Kidney tubule cell (primary cell): Measurements from ENCODE around the gene MROH2B.
A peak's percentile ranks its signal among the peaks of the same experiment; 100 is the strongest.
"Not testable (repeated sequence)": the region's sequence is repeated elsewhere in the genome, so short reads cannot be mapped to it uniquely, and the experiment has no call there.

Experiments
- DNase-seq: peaks from one replicate; pipeline ENCODE4 v3.0.0-alpha.2; 2018; ENCODE audit warnings: low spot score

MROH2B gene

DNA sequence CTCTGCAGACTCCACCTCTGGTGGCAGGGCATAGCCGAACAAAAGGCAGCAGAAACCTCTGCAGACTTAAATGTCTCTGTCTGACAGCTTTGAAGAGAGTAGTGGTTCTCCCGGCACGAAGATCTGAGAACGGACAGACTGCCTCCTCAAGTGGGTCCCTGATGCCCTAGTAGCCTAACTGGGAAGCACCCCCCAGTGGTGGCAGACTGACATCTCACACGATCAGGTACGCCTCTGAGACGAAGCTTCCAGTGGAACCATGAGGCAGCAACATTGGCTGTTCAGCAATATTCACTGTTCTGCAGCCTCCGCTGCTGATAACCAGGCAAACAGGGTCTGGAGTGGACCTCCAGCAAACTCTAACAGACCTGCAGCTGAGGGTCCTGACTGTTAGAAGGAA, 48.5 kb downstream of the MROH2B start:
- not testable (repeated sequence) for DNase-seq

DNA sequence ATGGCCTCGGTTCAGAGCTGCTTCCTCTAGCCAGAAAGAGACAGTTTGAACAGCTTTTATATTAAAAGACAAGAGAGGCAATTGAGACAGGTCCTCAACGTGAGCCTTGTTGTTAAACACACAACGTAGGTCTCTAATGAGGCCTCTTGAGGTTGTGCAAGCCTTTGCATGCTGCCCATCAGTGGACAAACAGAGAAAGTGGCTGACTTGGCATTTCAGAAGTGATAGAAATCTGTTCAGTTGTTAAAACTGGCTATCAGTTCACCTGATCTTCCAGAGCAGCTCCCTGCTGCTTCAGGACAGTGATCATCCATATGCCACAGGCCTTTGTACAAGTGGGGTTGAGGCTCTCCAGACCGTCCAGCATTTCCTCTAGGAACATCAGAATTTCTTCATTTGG, 58.8 kb downstream of the MROH2B start:
- DNase-seq = no peak

DNA sequence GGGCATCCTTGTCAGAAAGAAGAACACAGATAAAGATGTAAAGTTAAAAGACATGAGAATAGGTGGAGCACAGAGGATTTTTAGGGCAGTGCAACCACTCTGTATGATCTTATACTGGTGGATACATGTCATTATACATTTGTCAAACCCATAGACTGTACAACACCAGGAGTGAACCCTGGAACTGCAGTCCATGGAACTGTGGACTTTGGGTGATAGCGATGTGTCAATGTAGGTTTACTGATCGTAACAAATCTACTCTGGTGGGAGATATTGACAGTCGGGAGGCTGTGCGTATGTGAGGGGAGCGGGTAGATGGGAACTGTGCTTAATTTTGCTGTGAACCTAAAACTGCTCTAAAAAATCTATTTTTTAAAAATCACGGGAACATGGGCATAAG, 60.6 kb downstream of the MROH2B start:
- no peak for DNase-seq

DNA sequence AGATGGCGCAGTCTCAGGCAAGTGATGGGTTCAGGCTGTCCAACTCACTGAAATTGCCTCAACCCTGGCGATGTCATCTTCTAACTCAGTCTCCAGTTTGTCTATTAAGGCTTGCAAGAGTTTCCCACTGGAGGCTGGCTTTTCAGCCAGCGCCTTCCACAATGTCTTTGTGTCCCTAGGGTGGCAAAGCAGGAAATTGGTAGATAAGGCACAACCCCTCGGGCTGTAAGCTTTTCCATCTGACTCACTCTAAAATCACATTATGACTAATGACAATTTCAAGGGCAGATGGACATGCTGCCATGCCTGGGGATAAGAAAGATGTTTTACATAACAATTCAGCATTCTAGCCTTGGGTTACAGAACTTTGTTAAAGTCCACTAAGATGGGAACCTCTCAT, 61.9 kb downstream of the MROH2B start:
- DNase-seq = peak; percentile 87

DNA sequence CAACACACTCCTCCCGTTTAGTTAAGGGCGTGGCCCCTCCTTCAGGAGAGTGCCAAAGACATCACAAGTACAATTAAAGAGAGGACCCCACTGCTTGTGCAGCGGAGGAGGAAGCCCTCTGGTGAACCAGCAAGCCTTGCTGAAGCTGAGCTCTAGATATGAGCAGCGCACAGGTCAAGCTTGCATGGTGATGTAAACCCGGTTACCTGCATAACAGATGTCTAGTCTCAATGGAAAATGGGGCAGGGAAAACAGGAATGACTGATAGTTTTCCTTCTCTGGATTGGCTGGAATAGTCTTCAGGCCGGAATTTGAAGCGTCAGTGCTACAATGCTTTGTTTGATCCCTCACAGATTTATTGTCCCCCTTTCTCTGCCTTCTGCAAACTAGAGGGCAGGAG, 66.2 kb downstream of the MROH2B start:
- DNase-seq = no peak

DNA sequence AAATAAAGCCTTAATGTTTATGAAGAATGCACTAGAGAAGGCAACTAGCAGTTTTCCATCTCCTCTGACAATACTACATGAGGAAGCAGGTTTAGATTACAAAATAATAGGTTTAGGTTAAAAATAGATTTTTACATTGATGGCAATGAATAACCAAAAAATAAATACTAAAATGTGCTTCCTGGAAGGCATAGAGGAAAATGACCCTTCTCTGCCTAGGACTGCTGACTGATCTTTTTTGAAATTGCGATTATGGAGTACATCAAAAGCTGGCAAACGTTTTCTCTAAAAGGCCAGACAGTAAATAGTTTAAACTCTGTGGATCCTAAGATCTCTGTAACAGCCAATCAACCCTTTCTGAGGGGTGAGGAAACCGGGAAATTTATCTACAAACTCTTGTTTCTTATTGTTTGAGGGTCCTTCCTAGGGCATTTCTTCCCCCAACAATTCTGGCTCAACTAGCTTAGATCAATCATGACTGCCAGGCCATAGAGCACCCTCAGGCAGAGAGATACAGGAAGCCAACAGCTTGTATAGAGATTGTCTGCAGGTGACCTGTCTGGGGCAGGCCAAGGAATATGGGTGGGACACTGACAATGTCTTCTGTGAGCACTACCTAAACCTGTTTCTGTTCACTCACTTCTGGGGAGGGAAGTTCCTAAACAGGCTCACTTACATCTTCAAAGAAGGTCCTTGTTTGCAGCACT, 67.3 kb downstream of the MROH2B start:
- DNase-seq = no peak

DNA sequence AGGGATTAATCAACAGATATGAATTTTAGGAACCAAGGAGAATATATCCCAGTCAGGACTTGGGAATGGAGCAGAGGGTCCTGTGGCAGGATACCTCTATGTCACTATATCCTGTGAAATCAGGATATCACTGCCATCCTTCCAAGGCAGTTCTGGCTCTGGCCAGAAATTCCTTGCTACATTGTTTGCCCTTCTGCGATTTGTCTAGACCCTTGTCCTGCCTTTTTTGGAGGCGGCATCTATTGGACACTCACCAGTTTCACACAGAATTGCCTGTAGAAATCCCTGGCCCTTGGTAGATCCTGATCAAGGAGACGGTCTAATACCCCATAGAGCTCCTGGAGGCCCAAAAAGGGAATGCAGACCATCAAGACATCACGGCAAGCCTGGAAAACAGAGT, 71.2 kb downstream of the MROH2B start:
- DNase-seq = no peak

DNA sequence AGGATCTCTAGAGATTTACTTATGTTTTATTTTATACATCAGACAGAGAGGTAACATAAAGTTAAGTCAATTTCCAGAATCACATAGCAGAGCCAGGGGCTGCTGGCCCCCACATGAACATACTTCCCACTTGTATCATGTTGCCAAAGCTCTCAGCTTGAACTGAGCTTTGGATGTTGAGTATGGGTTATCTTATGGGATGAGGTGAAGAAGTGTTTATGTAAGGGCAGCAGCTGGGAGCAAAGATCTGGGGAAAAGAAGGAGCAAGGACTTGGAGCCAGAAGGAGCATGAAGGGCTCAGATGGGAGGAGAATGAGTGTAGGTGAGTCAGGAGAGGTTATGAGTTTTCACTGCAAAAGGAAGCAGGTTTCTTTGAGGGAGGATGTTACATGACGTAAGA, 72.0 kb downstream of the MROH2B start:
- DNase-seq = no peak

DNA sequence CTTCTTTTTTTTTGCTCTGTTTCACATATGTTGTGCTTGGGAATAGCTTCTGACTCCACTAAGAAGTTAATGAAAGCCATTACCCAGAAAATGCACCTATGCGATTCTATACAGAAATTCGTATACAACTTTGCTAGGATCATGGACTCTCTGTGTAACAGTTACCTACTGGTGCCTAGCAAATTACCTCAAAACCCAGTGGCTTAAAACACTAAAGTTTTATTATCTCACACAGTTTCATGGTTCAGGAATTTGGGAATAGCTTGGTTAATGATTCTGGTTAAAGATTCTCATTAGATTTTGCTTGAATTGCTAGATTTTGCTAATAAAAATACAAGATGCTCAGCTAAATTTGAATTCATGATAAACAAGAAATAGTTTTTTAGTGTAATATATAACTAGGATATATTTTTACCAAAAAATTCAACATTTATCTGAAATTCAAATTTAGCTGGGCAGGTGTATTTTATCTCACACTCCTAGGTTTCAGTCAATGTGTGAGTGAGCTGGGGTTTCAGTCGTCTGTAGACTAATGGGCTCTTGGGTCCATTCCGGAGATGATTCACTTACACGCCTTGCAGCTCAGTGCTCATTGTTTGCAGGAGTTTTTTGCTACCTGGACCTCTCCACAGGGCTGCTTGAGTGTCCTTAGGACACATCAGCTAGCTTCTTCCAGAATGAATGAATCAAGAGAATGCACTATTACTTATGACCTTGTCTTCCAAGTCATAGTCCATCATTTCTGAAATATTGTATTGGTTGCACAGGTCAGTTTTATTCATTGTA, 75.1 kb downstream of the MROH2B start:
- peak; percentile 96 for DNase-seq

DNA sequence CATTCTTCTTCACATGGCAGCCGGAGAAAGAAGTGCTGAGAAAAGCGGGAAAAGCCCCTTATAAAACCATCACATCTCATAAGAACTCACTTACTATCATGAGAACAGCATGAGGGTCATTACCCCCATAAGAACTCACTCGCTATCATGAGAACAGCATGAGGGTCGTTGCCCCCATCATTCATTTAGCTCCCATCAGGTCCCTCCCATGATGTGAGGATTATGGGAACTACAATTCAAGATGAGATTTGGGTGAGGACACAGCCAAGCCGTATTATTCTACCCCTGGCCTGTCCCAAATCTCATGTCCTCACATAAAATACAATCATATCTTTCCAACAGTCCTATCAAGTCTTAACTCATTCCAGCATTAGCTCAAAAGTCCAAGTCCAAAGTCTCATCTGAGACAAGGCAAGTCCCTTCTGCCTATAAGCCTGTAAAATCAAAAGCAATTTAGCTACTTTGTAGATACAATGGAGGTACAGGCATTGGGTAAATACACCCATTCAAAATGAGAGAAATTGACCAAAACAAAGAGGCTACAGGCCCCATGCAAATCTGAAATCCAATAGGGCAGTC, 79.1 kb downstream of the MROH2B start:
- no peak for DNase-seq

DNA sequence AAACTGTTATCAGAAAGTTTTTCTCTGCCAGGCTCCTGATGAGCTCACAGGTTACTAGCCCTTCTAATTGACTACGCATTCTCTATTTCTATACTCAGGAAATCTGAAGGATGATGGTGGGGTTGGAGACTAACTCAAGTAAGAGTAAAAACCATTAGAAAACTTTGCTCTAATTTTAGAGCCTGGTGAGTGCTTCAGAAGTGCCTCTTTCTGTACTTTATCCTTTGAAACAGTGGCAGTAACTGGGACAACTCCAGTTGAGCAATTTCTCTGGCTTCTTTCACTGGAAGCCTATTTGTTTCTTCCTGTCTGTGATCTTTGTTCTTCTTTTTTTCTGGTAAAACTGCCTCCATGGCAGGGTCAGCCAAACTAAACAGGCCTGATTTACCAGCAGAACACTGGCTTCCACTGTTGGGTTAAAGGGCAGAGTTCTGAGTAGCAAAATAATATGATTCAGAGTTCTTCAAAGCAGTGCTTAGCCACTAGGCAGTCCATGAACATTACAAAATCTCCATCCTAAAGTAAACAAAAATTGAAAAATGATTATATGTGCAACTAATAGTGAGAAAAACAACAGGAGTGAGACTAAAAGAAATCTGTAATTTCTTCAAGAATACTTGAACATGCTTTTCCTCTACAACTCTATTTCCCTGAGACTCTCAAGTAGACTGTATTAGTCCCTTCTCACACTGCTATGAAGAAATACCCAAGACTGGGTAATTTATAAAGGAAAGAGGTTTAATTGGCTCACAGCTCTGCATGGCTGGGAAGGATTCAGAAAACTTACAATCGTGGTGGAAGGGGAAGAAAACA, 79.8 kb downstream of the MROH2B start:
- DNase-seq = peak; percentile 7

DNA sequence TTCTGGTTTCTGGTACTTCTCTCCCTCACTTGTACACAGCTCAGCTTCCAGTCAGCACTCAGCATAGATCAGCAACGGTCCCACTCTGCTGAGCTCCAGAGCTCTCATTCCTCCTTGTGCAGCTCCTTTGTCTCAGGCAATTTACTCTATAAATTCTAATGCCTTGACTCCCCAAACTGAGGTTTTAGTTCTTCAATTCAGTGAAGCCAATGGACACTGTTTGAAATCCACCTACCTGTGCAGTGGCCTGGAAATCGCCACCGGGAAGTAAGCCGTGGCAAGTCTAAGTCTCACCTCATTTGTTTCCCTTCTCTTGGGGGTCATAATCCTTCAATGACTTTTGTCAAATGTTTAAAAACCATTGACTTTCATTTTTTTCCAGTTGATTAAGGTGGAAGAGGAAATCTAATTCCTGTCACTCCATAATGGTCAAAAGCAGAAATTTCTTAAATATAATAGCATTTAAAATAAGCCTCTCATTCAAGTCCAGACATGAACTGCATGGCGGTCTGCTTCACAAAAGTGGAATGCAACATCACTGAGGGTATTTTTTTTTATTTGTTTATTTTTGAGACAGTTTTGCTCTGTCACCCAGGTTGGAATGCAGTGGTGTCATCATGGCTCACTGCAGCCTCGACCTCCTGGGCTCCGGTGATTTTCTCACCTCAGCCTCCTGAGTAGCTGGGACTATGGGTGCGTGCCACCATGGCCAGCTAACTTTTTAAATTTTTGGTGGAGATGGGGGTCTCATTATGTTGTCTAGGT, 82.2 kb downstream of the MROH2B start:
- DNase-seq = peak; percentile 87

DNA sequence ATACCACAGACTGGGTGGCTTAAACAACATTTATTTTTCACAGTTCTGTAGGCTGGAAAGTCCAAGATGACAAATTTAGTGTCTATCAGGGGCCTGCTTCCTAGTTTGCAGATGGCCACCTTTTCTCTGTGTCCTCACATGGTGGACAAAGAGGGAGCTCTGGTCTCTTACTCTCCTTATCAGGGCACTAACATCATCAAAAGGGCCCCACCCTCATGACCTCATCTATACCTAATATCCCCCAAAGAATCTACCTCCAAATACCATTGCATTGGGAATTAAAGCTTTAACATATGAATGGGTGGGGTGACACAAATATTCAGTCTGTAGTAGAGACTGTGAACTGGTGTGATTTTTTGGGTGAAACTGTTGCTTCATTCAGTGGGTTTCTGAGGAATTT, 83.8 kb downstream of the MROH2B start:
- DNase-seq = no peak

DNA sequence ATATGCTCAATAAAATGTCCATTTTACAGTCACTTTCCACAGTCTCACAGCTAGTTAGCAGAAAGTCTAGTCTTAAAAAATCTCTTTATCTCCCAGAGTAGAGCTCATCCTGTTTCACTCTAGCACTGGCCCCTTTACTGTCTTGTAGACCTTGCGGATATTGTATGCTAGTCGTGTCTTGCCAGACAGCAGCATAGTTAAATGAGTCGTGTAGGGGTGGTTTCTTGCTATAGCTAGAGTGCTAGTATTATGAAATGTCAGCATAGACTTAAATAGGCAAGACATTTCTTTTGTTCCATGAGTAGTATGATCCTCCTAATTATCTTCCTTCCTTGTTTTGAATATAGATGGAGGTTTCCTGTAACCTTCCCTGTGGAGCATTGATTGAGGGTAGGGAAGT, 84.5 kb downstream of the MROH2B start:
- DNase-seq = no peak

DNA sequence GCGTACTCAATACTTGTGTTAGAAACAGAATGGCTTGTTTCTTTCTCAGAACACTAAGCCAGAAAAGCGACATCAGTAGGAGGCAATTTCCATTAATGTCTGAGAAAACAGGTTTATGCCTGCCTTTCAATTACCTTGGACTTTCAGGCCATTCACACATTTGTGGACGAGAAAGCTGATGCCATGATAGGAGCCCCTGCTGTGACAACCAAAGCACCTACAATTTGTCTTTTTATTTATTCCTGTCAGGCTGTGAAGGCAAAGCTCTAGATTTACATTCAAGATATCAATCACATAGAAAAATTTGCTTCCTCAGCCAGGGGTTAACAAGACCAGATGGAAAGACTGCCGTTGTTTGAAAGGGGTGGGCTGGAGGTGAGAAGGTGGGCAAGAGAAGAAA, 85.6 kb downstream of the MROH2B start:
- DNase-seq = no peak

DNA sequence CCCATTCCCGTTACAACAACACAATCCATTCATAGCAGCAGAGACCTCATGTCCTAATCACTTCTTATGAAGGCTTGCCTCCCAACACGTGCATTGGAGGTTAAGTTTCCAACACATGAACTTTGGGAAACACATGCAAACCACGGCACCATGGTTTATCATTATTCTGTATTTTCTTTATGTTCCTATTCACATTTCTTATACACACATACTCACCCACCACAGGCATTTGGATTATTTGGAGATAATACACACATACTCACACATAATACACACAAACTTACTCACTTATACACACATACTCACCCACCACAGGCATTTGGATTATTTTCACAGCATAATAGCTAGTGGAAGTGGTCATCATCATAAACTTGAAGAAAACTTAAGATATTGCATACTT, 86.3 kb downstream of the MROH2B start:
- DNase-seq = peak; percentile 61

DNA sequence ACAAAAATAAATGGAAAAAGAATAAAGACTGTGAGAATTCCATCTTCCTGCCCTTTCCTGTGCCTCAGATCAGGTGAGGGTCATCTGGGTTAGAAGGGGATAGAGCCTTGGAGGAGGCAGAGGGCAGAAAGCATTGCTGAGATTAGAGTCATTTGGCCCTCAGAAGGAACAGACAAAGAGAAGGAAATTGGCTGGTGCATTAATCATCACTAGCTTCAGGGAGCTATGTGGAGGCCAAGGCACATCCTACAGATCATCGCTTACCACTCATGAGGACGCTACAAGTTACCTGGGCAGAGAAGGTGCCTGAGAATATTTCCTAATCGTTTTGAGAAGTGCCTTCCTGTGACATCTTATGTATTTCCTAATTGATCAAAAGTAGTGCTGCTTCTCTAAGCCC, 87.4 kb downstream of the MROH2B start:
- peak; percentile 67 for DNase-seq

DNA sequence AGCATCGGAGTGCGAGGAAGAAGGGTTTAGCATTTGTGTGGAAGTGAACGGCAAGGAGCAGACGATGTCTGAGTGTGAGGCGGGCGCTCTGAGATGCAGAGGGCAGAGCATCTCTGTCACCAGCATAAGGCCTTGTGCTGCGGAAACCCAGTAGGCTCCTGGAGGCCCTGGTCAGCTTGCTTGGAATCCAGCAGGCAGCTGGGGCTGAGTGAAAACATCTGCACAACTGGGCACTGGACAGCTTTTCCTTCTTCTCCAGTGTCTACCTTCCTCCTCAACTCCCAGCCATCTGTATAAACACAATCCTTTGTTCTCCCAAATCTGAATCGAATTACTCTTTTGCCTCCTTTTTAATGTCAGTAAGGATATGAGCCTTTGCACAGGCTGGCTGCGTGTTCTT, 89.7 kb downstream of the MROH2B start:
- DNase-seq = no peak

DNA sequence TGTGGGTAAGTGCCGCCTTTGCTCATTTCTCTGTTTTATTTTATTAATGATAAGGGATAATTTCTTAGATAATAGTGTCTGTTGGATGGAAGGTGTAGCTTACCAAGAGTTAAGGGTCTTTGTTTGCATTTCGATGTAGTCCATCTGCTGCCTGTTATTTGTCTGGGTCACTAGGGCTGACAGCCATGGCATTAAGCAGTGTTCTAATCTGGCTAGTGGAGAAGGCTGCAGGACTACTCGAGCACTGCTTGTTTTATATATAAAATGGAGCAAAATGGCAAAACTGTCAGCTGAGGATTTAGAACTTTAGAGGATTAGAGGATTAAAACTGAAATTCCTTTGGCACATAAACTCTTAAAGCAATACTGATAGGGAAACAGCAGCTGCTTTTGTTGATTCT, 94.3 kb downstream of the MROH2B start:
- no peak for DNase-seq

DNA sequence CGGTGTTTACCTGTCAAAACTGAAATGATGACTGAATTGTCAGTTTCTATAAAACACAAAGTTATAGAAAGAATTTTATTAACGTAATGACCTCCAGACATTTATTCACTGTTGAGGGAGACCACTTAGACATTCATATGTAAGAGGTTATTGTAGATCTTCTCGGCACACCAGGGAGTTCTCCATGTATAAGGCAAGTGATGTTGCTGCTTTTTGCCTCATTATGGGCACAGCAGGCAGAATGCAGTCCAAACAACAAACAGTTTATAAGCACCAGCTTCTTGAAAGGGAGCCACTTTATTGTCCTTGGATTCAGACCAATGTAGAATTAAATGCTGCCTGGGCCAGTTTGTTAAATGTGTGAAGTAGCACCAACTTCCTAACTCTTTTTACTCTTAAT, 95.1 kb downstream of the MROH2B start:
- DNase-seq = no peak

DNA sequence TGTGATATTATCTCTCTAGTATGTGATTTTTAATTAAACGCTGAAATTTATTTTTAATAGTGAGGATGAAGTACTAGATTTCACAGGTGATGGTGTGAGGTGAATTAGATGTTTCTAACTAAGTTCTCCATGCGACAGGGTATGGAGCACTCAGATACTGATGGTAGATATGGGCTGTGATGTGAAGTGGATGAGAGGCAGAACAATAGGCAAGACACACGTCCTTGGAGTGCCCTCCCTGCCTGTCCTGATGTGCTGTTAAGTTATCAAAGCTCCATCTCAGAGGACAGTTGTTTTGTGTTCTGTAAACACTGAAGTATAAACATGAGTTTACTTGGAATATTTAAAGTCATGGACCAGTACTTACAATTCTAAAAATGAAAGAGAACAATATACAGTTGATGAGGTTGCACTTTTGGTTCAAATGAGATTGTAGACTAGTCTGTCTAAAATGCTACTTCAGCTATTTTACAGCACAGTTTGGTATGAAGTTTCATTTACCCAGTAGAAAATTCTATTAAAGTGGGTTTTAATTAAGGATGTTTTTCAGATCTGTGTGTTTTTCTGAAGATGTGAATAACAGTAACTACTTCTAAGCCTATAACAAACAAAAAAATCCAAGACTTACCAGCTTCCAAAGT, 97.7 kb downstream of the MROH2B start:
- no peak for DNase-seq
